Measurements from ENCODE around the gene PDGFRA.

The PDGFRA gene

DNA sequence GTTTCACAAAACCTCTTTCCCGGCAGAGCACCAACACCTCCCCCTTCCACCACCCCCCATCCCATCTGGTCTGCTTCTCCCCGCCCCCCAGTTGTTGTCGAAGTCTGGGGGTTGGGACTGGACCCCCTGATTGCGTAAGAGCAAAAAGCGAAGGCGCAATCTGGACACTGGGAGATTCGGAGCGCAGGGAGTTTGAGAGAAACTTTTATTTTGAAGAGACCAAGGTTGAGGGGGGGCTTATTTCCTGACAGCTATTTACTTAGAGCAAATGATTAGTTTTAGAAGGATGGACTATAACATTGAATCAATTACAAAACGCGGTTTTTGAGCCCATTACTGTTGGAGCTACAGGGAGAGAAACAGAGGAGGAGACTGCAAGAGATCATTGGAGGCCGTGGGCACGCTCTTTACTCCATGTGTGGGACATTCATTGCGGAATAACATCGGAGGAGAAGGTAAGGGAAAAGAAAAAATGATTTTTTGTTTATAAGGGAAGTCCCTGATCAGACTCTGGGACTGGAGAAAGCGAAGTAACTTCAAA is at the start of gene PDGFRA:
PDGFRA (plus strand) TSS at position 333 of the 541 bp plus-strand sequence. CDS start 29,476 bp downstream, outside the sequence.
- DNase-seq (ENCODE audit: low spot score) = no peak

DNA sequence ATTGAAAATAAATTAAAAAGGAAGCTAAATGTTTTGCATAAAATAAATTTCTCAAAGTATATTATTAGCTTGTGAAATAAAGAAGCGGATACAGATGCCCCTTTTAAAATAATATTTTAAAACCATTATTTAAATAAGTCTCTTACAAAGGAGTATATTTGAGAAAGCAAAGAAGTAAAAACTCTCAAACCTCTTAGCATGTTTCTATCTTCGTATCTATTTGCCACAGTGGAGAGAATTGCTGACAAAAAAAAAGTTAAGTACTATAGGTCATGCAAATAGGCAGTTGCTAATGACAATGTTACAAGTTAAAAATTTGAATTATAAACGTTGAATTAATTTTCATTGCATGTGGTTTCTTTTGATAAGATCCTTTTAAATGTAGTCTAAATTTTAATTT is 44.5 kb upstream of the PDGFRA start:
- DNase-seq (ENCODE audit: low spot score) = no peak

DNA sequence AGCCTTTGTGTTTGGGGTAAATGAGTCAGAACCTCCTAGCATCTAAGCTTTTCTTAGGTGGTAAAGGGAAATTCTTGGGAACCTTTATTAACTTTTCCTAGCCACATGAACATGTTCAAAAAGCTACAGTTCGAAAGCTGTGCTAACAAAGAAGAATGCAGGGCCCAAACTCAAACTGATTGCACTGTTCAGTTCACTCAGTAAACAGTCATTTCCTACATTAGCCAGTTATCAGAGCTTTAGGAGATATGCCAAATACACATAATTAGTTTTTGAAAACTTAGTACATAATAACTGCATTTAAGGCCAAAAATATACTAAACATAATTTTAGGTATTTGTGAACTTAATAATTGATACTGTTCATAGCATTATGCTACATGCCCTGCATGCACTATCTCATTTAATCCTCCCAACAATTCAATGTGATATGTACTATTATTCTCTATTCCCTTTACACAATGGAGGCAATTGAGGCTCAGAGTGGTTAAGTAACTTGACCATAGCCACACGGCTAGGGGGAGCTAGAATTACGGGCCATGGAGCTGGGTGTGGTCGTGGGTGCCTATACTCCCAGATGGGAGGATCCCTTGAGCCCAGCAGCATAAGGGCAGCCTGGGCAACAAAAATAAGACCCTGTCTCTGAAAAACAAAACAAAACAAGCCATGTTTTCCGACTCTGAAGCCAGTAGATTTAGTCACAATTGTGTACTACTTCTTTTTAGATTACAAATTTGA is 43.9 kb upstream of the PDGFRA start:
- no peak for DNase-seq (ENCODE audit: low spot score)

DNA sequence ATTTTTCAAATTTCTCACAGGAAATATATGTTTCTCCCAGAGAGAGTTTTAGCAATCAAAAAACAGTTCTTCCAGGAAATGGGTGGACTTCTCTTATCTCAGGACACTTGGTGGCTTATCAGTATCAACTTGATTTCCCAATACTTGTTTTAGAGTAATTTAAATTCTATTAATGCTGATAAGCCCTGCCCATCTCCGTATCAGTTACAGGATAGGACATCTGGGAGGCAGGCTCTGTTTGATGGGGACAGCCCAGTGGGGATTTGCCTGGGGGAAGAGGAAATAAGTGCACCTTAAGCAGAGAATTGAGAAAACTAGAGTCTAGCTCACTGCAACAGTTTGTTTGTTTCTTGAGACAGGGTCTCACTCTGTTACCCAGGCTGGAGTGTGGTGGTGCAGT is 43.2 kb upstream of the PDGFRA start:
- DNase-seq (ENCODE audit: low spot score) = no peak

DNA sequence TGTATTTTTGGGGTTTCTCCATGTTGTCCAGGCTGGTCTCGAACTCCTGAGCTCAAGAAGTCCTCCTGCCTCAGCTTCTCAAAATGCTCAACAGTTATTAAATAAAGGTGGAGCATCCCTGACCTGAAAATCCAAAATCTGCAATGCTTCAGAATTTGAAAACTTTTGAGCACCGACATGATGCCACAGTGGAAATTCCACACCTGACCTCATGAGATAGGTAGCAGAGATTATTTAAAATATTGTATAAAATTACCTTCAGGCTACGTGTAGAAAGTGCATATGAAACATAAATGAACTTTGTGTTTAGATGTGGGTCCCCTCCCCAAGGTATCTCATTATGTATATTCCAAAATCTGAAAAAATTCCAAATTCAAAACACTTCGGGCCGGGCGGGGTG is 42.7 kb upstream of the PDGFRA start:
- no peak for DNase-seq (ENCODE audit: low spot score)

DNA sequence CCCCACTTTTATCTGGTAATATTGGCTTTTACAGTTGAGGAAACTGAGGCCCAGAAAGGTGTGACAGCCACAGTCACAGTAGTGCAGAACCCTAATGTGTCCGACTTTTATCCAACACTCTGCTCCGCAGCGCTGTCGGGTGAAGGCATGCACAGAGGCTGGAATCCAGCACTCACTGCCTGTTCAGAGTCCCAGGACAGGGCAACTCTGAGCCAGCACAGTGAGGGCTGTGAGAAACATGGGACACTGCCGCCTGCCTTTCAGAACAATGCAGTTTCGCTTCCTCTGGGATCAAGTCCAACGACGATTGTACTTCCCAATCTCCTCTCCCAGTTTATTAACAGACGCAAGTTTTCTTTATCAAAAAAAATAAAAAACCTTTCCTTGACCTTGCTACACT is 41.9 kb upstream of the PDGFRA start:
- no peak for DNase-seq (ENCODE audit: low spot score)

DNA sequence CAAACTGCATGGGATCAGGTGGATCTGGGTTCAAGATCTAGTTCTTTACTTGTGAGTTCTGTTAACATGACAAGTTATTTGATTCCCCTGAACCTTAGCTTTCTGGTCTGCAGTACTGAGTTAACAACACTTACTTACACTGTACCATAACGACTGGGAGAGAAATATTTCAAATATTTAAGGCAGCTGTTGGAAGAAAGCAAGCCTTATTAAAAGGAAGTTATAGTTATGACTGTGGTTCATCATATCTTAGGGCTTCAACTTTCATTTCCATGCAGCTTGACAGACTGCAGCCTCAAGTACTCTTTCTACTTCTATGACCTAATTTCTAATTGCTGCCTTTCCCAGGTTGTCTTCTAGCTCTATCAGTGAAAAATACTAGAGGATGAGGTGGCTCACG is 40.0 kb upstream of the PDGFRA start:
- no peak for DNase-seq (ENCODE audit: low spot score)

DNA sequence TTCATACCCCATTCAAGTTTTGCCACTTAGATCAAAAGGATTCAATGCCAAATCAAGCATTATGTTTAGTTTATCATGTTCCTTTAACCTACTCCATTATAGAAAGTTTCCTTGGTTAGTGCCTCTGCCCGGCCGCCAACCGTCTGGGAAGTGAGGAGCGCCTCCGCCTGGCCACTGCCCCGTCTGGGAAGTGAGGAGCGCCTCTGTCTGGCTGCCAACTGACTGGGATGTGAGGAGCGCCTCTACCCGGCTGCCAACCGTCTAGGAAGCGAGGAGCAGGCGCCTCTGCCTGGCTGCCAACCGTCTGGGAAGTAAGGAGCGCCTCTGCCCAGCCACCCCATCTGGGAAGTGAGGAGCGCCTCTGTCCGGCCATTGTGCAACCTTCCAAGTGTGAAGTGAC is 36.3 kb upstream of the PDGFRA start:
- no peak for DNase-seq (ENCODE audit: low spot score)

DNA sequence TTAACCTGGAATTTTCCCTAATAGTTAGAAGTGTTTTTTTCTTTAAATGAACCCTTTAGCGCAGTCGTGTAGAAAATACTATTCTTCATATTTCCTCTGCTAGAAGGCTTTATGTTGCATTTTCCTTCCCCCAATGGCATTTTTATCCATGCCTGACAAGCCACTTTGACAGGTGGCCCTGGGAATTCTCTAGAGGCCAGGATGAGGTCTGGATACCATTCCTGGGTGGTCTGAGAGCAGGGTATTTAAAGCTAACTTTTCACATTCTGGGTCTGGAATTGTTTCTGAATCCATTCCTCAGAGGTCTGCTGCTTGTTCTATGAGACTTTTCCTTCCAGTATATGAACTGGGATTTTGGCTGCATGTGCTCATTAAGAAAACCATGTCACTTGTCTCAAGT is 31.2 kb upstream of the PDGFRA start:
- DNase-seq (ENCODE audit: low spot score) = no peak

DNA sequence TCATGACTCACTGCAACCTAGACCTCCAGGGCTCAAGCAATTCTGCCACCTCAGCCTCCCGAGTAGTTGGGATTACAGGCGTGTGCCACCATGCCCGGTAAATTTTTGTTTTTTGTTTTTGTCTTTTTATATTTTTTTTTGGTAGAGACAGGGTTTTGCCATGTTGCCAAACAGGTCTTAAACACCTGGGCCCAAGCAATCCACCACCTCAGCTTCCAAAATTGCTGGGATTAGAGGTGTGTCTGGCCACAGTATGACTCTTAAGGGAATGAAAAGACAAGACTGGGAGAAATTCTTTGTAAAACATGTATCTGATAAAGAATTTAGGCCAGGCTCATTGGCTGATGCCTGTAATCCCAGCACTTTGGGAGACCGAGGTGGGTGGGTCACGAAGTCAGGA is 29.2 kb upstream of the PDGFRA start:
- no peak for DNase-seq (ENCODE audit: low spot score)

DNA sequence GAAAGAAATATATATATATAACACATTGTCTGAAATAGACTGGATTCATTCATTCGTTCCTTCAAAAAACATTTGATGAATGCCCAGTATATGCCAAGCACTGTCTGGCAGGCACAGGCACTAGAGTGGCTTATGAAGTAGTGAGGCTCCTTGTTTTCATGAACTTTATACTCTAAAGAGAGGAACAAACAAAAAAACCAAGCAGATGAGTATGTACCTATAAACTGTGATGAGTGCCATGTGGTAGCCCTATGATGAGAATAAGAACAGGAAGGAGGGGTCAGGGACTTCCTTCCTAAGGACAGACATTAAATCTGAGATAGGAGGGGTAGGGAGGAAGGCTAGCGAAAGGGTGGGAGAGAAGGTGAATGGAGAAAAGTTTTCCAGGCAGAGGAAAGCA is 19.5 kb upstream of the PDGFRA start:
- no peak for DNase-seq (ENCODE audit: low spot score)

DNA sequence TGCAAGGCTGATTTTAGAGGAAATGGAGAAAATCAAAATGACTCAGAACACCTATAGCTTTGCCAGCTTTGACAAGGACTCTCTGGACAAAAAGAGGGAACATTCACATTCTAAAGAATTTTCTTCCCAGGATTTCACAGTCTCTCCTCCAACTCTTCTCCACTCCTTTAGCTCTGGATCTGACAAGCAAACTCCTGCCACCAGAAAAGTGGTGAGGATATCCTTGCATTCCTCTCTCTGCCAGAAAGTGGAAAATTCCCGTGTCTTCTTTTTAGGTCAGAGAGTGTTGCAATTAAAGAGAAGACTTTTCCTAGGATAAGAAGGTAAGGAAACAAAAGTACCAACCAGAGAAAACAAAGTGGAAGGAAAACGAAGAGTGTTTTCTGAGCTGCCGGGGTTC is 16.1 kb upstream of the PDGFRA start:
- DNase-seq (ENCODE audit: low spot score) = no peak

DNA sequence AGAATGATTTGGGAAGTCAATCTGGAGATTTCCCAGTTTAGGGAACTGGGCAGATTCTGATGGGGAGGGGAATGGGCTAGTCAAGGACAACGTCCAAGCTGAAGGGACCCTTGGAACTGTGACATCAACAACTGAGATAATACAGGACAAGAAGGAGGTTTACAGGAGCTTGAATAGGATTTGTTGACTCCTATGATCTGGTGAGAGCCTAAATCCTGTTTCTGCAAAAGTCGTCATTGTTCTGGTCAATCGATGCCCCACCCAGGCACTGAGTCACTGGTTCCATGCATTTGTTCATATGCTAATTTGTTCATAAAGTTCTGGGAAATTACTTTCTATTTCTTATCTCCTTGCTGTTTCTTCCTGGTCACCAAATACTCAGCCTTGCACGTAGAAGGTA is 15.3 kb upstream of the PDGFRA start:
- no peak for DNase-seq (ENCODE audit: low spot score)

DNA sequence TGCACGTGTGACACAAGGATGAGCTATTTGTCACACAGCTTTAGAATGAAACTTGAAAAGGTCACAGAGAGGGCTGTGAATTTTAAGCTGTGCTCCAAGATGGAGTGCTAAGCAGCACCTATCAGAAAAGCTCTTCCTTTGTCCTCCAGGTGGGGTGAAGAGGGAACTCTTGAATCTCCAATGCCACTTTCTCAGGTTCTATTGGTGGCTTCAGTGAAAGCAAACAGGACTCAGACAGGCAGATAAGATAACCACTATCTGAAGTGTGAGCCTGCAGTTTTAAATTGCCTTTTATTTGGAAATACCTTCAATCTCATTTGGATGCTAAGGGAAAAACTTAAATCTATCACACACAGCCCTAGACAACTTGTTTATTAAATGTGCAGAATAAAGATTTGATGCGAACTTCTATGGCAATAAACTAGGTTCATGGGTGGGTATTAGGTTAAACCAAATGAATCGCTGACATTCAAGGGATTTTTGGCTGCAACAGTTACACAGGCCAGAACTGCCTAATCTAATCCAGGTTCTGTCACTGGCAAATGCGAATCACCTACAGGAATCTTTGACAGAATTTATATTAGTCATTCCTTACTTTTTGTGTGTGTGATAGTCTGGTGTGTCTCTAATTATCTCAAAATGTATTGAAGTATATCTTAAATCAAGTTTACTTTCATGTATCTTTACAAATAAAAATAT is 13.6 kb upstream of the PDGFRA start:
- no peak for DNase-seq (ENCODE audit: low spot score)

DNA sequence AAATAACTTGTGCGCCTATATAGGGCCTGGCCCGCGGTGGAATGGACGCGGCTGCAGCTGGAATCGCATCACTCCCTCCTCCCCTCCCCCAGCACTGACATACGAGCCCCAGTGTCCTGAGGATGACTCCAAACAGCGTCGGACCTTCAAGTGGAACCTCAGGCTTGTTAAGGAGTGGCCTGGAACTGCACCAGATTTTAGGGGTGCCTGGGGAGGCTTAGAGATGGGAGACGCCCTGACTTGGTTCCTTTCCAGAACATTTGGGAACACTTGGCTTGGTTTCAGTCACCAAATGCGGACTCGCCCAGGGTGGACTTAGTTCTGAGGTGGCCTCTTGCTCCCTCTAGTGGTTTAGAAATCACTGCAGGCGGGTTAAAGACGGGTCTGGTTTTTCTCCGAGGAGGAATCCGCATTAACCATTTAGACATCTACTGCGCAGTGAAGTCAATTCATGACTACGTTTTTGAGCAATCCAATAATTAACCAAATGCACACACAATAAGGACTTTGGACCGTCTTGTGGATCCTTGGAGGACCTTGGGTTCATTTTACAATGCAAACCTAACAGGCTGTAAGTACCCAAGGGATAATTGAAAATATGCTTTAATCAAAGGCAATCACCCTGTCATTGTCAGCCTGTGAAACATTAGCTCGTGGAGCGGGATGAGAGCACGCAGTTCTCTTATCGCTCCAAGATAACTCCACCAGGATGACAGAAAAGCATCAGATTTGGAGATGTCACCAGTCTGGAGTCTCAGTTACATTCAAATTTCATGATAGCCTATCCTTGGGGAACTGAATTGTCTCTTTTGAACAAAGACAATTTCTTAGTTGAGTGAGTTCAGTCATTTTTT is 11.2 kb upstream of the PDGFRA start:
- DNase-seq (ENCODE audit: low spot score) = peak; percentile 75

DNA sequence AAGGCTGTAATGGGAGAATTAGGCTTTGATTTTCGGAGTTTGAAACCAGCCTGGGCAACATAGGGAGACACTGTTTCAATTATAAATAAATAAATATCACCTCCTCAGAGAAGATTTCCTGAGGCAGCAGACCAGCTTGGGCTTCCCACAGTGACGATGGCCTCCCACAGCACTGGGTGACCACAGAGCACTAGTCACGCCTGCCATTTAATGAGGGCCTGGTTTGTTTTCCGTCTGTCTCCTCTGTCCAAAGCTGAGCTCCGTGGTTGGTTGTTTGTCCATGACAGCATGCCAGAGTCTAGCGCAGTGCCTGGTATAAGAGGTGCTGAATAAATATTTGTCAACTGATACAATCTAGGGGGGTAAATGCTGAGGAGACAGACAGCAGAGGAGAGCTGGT is 10.4 kb upstream of the PDGFRA start:
- no peak for DNase-seq (ENCODE audit: low spot score)

DNA sequence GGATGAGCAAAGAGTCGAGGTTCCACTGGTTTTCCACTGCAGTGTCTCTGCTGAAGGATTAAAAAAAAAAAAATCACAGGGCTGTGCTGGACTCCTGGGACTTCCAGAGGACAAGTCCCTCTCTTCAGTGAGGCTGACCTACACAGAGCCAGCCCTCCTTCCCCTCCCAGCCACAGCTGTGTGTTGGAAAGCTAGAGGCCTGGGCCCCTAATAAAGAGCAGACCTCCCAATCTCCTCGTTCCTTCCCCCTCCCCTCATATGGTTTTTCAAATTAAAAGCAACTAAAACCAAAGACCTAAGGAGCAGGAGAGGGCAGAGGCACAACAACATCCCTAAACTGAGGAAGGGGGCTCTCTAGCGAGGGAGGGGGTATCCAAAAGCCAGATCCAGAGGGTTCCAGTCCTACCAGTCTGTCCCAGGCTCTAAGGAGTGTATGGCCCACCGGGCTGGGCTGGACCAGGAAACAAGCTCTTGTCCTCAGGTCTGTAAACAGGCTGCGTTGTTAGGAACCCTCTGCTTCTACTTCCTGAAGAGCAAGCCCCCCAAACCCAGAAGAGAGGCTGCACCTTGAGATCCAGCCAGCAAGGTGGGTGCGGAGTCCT is 4.0 kb upstream of the PDGFRA start:
- DNase-seq (ENCODE audit: low spot score) = no peak

DNA sequence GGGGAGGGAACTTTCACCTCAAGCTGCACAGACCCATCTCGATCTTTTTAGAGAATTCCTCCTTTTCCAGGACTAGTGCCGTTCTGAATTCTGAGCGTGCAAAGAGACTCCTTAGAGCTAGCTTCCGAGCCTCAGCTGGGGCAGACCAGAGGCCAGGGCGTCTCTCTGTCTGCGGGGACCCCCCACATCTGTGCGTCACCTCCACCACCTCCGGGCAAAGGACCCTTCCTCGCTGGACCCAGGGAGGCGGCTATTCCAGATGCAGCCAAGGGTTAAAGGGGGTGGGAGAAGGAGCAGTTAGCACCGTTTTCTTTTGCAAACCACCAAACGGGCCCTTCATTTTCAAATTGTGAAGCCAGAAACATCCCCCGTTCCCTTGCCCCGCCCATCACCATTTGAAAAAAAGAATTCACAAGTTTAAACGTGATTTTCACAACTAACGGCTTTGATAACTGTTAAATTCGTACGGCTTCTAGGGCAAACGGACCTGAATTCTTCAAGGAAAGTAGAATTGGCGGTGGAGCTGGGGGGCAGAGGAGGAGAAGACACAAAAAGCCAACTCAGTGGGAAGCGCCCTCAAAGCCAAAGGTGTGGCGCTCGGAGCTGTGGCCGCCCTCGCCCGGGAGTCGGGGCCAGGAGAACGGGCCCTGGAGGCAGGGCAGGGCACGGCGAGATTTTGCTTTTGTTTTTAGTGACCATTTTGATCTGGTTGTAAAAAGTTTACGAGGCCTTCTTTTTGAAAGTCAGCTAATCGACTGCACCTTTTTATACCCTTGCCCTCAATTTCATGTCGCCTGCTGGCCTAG is 3.3 kb upstream of the PDGFRA start:
- no peak for DNase-seq (ENCODE audit: low spot score)

DNA sequence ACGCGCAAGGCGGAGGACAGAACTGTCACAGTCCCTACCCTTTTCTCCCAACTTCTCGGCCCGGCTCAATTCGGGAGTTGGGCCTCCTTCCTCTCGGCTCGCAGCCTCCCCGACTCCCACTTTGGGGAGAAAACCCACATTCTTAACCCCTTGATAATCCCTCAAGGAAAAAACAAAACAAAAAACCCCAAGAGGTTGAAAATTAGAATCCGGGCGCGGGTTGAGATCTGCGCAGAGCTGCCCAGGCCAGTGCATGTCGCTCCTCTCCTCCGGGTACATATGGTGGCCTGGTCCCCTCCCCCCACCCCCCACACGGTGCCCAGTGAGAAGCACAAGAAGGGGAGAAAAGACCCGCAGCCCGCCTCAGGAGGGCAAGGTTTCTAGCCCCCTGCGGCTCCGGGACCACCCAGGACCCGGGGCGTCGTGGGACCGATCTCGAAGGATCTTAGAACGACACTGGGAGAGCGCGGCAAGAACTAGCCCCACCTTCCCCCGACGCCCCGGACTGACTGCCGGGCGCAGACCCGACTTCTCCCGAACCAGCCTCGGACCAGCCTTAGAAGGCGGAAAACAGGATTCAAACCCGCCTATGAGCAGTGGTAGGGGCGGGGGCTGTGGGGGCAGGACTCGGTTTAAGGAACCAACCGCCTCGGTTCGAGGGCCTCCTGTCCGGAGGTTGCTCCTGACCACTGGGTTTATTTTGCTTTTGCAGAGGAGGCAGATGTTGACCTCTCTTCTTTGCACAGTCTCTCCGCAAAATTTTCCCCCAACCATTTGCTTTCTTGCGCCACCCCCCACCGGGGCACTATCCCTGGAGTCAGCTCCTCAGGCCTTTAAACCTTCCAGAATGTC is 2.5 kb upstream of the PDGFRA start:
- no peak for DNase-seq (ENCODE audit: low spot score)

Measured in putamen (tissue), 1 donor.